Islet of Langerhans (tissue), 1 donor: ENCODE results near the gene URM1.
"Not testable (repeated sequence)": the region's sequence is repeated elsewhere in the genome, so short reads cannot be mapped to it uniquely, and the experiment has no call there.

ENCODE experiments used
- FAIRE-seq: peaks from one replicate; lab custom pipeline; 2011; peaks lifted over from hg19 to GRCh38; lab: Jason Lieb, UNC

The URM1 gene

DNA sequence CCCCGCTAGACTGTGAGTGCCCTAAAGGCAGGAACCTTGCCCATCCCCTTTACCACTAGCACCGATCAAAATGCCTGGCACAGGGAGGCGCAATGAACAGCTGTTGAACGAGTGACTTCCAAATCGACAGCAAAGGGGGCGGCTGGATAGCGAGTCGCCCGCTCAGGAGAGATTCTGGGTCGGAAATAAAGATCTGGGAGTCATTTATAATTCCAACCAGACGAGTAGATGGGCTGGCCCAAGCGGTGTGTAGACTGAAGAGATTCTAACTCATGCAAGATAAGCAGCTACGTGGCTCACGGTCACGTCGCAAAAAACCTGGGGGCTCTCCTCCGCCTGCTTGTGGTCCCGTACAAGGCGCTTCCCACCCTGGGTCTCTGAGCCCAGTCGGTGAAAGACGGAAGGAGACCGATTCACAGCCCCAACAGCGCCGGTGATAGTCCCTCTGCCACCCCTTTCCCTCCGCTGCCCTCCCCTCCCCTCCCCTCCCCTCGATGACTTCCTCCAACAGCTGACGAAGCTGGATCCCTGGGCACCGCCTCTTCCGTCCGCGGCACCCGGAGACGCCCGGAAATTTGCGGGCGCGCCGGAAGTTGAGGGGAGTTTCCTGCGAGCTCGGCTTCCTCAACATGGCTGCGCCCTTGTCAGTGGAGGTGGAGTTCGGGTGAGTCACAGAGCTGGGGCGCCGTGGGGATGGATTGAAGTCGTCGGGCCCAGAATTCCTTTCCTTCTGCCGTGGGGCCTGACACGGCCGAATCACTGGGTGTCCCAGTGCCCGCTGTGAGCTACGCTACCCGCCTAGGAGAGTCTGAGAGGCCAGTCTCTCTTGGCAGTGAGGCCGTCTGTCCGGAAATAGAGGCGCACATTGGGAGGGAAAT lies at the start of gene URM1:
Gene URM1, plus strand, starts transcription at position 623 of the 878 bp plus-strand sequence. Its CDS starts 7 bp downstream, at position 630.
- FAIRE-seq = no peak

DNA sequence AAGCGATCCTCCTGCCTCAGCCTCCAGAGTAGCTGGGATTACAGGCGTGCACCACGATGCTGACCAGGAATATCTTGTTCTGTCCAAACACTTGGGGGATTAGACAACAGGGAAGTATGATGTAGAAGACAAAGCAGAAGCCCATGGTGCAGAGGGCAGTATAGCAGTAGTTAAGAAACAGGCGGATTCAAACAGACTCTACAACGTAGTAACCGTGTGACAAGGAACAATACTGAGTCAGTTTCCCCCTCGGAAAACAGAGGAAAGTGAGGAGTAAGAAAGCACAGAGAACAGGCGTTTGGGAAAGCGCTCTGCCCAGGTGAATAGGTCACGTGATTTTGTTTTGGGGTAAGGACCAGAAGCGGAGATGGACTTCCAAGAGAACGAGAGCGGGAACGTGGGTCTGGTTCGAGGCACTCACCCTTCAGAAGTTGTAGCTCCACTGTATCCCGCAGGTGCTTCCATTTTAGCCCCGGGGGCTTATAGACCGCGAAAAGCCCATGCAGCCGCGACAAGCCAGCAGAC lies 49.2 kb upstream of the URM1 start:
- FAIRE-seq = no peak

DNA sequence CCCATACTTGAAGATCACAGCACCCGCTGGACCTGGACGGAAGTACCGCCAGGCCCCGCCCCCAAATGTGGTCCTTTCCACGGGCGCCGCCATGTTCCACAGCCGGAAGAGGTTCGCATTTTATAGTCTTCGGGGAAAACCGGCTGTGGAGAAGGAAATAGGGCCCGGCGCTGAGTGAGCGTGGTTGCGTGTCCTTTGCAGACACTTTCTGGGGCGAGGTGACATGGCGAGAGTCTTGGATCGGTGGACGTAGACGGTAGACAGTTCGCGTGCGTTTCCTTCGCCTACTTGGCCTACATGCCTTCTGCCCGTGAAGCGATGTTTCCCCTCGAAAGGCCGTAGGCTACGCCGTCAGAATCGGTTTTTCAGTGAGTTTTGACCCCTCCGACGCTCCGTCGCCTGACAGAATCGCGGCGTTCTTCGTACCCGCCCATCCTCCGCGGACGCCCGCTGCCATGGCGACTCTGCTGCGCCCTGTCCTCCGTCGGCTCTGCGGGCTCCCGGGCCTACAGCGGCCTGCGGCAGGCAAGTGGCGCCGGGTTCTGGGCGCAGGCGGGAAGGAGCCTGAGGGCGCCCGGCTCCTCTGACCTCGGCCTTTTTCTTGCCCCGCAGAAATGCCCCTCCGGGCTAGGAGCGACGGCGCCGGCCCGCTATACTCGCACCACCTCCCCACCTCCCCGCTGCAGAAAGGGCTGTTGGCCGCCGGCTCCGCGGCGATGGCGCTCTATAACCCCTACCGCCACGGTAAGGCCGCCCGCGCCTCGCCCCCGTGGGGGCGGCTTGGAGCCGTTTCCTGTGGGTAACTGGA lies 48.6 kb upstream of the URM1 start, which contains the start of the genes COQ4 and TRUB2:
Gene COQ4, plus strand, starts transcription at position 436 of the 808 bp plus-strand sequence. Its CDS starts 20 bp downstream, at position 456.
Gene TRUB2, minus strand, starts transcription at position 44 of the 808 bp plus-strand sequence. Its CDS starts 39 bp downstream, at position 5.
- FAIRE-seq = no peak

DNA sequence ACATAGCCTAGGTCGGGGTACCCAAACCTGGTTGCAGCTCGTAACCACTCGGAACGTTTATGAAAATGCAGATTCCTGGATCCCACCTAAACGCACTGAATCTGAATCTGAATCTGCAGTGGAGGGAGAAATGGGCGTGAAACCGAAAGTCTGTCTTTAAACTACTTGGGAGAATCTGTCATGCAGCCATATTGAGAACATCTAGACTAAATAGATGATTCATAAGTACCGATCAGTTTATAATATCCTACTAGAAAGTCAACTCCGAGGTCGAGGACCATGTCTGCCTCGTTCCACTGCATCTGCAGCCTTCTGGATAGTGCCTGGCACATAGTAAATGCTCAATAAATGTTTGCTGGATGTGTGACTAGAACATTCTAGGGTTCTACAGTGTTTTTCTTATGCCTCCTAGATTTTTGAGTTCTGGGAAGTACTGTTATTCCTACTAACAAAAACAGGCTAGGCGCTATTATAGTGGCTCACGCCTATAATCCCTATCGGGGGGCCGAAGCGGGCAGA lies 47.9 kb upstream of the URM1 start:
- no peak for FAIRE-seq

DNA sequence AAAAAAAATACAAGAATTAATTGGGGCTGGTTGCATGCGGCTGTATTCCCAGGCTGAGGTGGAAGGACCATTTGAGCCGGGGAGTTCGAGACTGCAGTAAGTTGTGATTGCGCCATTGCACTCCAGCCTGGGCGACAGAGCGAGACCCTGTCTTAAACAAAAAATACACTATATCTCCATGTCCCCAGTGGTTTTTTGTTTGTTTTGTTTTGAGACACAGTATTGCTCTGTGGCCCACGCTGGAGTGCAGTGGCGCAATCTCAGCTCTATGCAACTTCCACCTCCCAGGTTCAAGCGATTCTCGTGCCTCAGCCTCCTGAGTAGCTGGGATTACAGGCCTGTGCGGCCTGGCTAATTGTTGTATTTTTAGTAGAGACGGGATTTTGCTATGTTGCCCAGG lies 47.4 kb upstream of the URM1 start:
- FAIRE-seq = no peak

DNA sequence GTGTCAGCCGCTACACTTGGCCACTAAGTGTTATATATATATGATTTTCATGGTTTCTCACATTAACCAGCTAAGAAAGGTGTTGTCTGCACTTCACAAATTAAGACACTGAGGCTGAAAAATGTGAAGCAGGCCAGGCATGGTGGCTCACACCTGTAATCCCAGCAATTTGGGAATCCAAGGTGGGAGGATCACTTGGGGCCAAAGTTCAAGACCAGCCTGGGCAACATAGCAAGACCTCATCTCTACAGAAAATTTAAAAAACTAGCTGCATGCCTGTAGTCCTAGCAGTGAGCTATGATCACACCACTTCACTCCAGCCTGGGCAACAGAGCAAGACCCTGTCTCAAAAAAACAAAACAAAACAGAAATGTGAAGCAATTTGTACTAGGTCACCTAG lies 46.8 kb upstream of the URM1 start:
- FAIRE-seq = no peak

DNA sequence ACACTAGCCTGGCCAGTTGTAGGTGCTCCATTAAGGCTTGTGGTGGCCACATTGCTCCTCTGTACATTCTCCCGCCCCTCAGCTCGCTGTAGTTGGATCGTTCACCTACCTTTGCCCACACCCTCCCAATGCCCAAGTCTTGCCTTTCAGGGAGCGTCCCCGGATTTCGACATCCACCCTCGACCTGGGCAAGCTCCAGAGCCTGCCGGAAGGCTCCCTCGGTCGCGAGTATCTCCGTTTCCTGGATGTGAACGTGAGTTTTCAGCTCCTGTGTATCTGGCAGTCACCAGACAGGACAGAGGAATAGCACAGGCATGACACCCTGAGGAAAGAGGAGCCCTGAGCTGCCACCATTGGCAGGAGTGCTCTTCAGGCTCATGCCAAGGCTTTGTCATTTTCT lies 45.5 kb upstream of the URM1 start:
- FAIRE-seq = no peak

DNA sequence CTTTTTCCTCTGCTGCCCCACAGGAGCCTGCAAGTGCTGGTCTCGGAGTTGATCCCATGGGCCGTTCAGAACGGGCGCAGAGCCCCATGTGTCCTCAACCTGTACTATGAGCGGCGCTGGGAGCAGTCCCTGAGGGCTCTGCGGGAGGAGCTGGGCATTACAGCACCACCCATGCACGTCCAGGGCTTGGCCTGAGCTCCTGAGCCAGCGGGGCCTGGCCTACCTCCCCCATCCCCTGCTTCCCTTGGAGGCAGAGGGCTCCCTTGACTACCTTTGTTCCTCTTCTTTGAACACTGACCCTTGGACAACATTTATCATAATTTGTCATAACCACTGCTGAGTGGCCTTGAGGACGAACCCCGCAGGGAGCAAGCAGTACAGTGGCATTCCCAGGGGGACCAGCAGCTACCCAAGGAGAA lies 37.7 kb upstream of the URM1 start:
- no peak for FAIRE-seq

DNA sequence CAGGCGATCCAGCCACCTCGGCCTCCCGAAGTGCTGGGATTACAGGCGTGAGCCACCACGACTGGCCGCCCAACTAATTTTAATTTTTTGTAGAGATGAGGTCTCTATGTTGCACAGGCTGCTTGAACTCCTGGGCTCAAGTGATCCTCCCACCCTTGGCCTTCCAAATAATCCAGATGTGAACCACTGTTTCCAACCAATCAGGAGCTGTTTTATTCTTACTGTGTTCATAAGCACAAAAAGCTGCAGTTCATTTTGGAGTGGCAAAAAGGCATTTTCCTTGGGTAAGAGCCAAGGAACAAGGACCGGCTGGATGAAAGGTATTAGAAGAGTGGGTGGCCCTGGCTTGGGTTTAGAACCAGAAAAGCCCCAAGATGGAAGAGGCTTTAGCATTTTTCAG lies 36.0 kb upstream of the URM1 start:
- FAIRE-seq = no peak

DNA sequence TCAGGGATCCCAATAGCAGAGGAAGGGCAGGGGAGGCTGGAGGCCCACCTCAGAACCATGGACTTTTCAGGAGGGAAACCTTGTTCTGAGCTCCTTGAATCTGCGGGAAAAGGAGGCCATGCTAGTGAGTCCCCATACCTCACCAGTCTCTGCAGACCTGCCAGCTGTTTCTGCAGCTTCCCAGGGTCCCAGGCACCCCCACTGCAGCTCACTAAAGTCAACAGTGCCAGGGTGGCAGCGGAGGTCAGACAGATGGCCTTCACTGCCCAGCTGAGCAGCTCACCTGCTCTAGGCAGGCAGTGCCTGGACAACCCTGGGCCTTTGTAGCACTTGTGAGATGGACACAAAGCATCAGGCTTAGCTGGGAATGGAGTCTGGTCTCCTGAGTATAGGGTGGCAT lies 35.3 kb upstream of the URM1 start:
- no peak for FAIRE-seq

DNA sequence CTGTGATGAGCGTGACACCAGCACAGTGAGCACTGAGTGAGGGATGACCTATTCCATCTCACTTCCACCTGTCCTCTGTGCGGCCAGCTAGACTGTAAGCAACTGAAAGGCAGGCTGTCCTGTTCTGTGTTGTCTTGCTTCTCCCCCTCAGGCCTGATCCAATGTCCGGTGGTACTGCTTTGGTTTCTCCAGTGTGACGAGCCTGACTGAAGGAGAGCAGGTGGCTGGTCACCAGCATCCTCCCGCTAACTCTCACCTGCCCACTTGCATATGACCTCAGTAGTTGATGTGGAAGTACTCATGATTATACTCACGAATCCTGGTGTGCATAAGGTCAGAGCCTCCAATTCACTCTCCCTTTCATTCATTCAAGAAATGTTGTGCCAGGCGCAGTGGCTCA lies 33.2 kb upstream of the URM1 start:
- no peak for FAIRE-seq

DNA sequence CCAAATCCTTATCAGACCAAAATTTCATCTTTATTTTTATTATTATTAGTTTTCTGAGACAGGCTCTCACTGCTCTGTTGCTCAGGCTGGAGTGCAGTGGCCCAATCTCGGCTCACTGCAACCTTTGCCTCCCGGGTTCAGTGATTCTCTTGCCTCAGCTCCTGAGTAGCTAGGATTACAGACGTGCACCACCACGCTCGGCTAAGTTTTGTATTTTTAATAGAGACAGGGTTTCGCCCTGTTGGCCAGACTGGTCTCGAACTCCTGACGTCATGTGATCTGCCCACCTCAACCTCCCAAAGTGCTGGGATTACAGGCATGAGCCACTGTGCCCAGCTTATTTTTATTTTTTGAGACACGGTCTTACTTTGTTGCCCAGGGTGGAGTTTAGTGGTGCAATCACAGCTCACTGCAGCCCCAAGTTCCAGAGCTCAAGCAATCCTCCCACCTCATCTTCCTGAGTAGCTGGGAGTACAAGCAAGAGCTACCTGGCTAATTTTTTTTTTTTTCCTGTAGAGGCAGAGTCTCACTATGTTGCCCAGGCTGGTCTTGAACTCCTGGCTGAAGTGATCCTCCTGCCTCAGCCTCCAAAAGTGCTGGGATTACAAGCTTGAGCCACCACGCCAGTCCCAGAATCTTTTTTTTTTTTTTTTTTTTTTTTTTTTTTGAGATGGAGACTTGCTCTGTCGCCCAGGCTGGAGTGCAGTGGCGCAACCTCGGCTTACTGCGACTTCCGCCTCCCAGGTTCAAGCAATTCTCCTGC lies 32.1 kb upstream of the URM1 start:
- not testable (repeated sequence) for FAIRE-seq

DNA sequence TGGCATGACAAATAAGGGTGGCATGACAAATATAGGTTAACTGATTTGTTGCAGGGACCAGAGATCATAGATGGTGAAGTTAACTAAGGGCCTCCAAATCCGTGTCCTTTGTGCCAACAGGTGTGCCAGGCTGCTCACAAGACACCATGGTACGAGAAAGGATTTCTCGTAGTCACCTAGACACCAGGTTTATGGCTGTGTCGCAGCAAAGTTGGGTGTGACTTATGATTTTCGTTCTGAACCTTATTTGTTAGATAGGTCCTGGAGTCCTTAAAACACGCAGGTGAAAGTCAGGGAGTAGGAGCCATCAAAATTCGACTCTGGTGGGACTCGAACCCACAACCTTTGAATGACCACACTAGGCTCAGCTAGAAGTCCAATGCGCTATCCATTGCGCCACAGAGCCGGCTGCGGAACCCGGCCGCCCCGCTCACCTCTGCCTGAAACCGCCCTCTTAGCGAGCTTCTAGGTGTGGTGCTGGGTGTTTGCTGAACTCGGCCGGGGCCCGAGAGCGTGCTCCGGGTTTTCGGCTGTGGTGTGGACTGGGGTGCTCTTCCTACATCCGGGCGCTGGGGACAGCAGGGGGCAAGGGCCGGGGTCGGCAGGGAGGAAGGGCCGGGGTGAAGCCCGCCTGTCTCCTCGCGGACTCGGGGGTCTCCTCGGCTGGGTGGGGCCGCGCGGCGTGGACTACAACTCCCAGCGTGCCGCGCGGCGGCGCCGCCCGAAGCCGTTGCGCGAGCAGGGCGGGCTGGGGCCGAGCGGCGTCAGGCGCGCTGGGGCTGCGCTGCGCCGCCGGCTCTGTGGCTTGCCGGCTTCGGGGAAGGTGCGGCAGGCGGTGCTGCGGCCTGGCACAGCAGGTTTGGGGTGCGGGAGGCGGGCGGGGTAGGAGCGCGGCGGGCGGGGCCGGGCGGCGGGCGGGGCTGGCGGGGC lies 31.1 kb upstream of the URM1 start, which contains the start of gene SLC27A4:
Gene SLC27A4, plus strand, starts transcription at position 767 of the 930 bp plus-strand sequence. CDS start 2,606 bp downstream, outside the sequence.
- FAIRE-seq = no peak

DNA sequence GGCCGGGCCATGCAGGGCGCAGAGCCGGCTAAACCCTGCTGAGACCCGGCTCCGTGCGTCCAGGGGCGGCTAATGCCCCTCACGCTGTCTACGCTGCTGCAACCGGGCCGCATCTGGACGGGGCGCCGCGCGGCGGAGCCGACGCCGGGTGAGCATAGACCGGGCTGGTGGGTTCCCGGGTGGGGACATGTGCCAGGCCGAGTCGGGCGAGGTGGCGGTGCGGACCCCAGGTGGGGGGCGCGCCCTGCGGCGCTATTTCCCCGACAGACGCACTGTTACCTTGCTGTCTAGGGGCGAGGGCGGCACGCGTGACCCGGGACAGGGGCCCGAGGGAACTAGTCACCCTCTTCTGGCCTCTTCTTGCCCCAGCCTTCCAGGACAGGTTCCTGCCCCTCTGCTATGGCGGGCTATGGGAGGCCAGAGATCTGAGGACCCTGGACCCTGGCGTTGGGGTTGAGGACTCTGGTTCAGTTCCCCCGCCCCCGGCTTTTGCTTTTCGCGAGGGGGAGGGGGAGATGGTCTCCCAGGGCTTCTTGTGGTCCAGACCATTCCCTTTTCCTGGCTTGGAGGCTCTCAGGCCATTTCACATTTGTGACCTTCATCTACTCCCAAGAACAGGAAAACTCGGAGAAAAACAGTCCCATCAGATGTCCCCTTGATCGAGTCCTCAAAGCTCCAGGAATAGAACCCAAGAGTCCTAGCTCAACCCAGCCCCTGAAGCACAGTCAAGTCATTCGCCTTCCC lies 30.3 kb upstream of the URM1 start:
- FAIRE-seq = no peak

DNA sequence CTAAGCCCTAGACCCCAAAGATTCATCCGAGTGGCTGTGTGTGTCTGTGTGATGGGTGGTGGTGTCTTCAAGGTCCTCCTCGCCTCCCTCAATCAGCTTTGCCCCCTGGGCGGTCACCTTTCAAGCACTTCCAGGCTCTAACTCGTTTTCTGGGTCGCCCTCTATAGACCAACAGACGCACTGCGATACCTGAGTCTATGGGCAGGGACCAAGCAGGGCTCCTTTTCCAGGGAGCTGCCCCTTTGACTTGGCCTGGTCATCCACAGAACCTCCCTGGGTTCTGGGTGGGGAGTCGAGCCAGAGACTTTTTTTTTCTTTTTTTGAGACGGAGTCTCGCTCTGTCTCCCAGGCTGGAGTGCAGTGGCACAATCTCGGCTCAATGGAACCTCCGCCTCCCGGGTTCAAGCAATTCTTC lies 29.7 kb upstream of the URM1 start:
- FAIRE-seq = no peak

DNA sequence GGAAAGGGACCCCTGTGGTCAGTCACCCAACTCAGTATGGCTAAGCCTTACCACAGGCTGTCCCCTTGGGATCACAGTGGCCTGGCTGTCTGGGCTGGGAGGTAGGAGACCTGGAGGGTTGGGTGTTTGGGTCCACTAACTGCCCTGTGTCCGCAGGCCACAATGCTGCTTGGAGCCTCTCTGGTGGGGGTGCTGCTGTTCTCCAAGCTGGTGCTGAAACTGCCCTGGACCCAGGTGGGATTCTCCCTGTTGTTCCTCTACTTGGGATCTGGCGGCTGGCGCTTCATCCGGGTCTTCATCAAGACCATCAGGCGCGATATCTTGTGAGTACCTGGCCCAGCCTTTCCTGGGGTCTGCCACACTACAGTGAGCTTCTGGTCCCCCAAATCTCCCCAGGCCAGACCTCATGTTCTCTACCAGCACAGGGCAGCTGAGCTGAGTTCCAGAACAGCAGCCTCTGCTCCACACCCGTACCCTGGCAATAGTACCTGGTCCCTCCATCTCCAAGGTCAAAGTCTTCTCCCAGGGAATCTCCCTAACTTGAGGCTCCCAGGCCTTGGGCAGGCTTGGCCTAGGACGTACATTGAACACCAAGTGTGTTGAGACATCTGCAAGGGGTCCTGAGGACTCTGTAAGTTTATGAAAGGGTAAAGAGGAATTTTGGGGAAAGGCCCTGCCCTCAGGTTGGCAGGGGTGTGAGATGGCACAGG lies 28.0 kb upstream of the URM1 start:
- FAIRE-seq = no peak

DNA sequence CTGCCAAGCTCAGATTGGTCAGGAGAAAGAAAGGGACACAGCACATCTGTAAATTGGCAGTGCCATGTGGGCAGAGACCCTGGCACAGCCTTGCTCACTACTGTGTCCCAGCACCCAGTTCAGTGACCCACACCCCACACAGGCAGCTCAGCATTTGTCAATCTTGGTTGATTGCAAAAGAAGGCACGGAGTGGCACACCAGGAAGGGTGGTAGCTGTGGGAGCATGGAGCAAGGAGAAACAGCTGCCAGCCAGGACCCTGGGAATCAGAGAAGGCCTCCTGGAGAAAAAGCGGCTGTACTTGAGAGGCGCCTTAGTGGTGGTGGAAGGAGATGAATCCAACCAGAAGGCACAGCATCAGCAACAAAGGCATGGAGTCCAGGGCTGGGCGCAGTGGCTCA lies 27.3 kb upstream of the URM1 start:
- no peak for FAIRE-seq

DNA sequence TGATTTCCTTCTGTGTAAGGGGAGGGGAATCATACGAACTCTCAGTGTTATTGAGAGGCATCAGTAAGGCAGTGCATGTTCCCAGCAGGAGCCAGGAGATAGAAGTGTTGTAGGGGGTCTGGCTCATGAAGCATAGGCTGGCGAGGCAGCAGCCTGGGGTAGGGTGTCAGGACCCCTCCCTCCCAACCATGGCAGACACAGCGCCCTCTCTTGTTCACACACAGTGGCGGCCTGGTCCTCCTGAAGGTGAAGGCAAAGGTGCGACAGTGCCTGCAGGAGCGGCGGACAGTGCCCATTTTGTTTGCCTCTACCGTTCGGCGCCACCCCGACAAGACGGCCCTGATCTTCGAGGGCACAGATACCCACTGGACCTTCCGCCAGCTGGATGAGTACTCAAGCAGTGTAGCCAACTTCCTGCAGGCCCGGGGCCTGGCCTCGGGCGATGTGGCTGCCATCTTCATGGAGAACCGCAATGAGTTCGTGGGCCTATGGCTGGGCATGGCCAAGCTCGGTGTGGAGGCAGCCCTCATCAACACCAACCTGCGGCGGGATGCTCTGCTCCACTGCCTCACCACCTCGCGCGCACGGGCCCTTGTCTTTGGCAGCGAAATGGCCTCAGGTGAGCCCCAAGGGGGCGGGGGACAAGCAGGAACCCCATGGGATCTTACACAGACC lies 26.1 kb upstream of the URM1 start:
- no peak for FAIRE-seq

DNA sequence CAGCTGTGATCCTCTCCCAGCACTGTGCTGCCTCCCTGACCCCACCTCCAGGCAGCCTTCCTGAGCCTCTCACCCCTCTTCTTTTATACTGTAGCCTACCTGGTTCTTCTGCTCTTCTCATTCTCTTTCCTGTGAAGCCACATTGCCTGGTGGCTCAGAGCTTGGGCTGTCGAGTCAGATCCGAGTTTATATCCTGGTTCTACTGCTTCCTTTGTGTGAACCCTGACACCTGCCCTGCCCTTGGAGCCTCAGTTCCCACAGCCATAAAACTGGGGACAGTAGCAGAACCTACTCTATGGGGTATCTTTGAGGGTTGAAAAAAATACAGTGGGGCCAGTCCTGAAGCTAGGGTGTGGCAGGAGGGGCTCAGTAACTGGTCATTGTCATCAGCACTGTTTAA lies 22.0 kb upstream of the URM1 start:
- no peak for FAIRE-seq
